ENCODE results near the gene MAPKAP1.

The MAPKAP1 gene

GRCh38 chr9:125434986-125435775 is 271.8 kb downstream of the MAPKAP1 start:
- TF ChIP-seq CTCF (IDR thresholded peaks at IDR 0.05), result no peak

GRCh38 chr9:125433461-125434011 is 273.5 kb downstream of the MAPKAP1 start:
- no peak for TF ChIP-seq CTCF (IDR thresholded peaks at IDR 0.05)

GRCh38 chr9:125432715-125433385 is 274.2 kb downstream of the MAPKAP1 start:
- TF ChIP-seq CTCF (IDR thresholded peaks at IDR 0.05), result no peak

- TF ChIP-seq CTCF (IDR thresholded peaks at IDR 0.05), result no peak
Measured at GRCh38 chr9:125431741-125432271, 275.2 kb downstream of the MAPKAP1 start.

GRCh38 chr9:125431012-125431305 is 276.0 kb downstream of the MAPKAP1 start:
- no peak for TF ChIP-seq CTCF (IDR thresholded peaks at IDR 0.05)

GRCh38 chr9:125430161-125431011 is 276.6 kb downstream of the MAPKAP1 start:
- no peak for TF ChIP-seq CTCF (IDR thresholded peaks at IDR 0.05)

GRCh38 chr9:125429476-125430160 is 277.4 kb downstream of the MAPKAP1 start:
- no peak for TF ChIP-seq CTCF (IDR thresholded peaks at IDR 0.05)
